OCI-LY7 (cell line): ENCODE data around the gene GDNF. TPM values are rescaled to one million over a fixed set of nuclear protein-coding genes. Genes with fewer than 3 reads are reported as not detected.

ENCODE experiments used
- BruUV-seq: library from RNA; stranded (reverse); fragments of 400-500 nt; replicated peaks from 2 replicates; lab custom pipeline; 2021; lab: Mats Ljungman, UMichigan
- CTCF ChIA-PET: fragments of 300-600 bp; sonication (Branson Sonifier 250); formaldehyde crosslinking; loops from one replicate; lab custom pipeline; 2022; ENCODE audit warnings: antibody characterized with exemption; ENCODE audit not compliant: unreplicated experiment; lab: Charles Lee
- POLR2A ChIA-PET: fragments of 300-600 bp; sonication (Branson Sonifier 250); formaldehyde crosslinking; loops from one replicate; lab custom pipeline; 2022; ENCODE audit warnings: antibody characterized with exemption; lab: Charles Lee
- DNase-seq: peaks from one replicate; pipeline ENCODE4 v3.0.0-alpha.2; 2015; ENCODE audit warnings: low spot score
- H2AFZ ChIP-seq: fragments of 200-600 bp; sonication (generic), shearing (Covaris generic); 2 replicates; pipeline ENCODE4 v1.6.1; 2014; ENCODE audit warnings: mild to moderate bottlenecking, antibody characterized with exemption, low read length, moderate library complexity
- H3K27ac ChIP-seq: fragments of 200-600 bp; sonication (generic); 2 replicates; pipeline ENCODE4 v1.5.1; 2014; ENCODE audit warnings: mixed run types, low read depth, mild to moderate bottlenecking, moderate library complexity, low read length, inconsistent platforms; ENCODE audit not compliant: poor library complexity, severe bottlenecking
- H3K36me3 ChIP-seq: fragments of 200-600 bp; sonication (generic); 2 replicates; pipeline ENCODE4 v1.6.1; 2014; ENCODE audit warnings: mild to moderate bottlenecking, antibody characterized with exemption, low read length, moderate library complexity, mixed read lengths; ENCODE audit not compliant: insufficient read depth
- H3K4me1 ChIP-seq: fragments of 200-600 bp; sonication (generic); 2 replicates; pipeline ENCODE4 v1.5.1; 2014; ENCODE audit warnings: mild to moderate bottlenecking, low read length; ENCODE audit not compliant: insufficient read depth, poor library complexity, severe bottlenecking
- H3K4me2 ChIP-seq: fragments of 200-600 bp; sonication (generic); 2 replicates; pipeline ENCODE4 v1.6.1; 2014; ENCODE audit warnings: mild to moderate bottlenecking, low read length
- H3K4me3 ChIP-seq: fragments of 200-600 bp; sonication (generic); 2 replicates; pipeline ENCODE4 v1.5.1; 2014; ENCODE audit warnings: mild to moderate bottlenecking, low read depth, low read length; ENCODE audit not compliant: poor library complexity, severe bottlenecking
- H3K79me2 ChIP-seq: fragments of 200-600 bp; sonication (generic); 2 replicates; pipeline ENCODE4 v1.6.1; 2016; ENCODE audit warnings: low read depth, mild to moderate bottlenecking, low read length, moderate library complexity, mixed read lengths; ENCODE audit not compliant: insufficient read depth
- H3K9me2 ChIP-seq: fragments of 200-600 bp; sonication (generic); 2 replicates; pipeline ENCODE4 v1.6.1; 2016; ENCODE audit warnings: mild to moderate bottlenecking, low read length, mixed read lengths; ENCODE audit not compliant: insufficient read depth
- H3K9me3 ChIP-seq: fragments of 200-600 bp; sonication (generic); 2 replicates; pipeline ENCODE4 v1.6.1; 2014; ENCODE audit warnings: mild to moderate bottlenecking, mixed run types, low read length, mixed read lengths
- H4K20me1 ChIP-seq: fragments of 200-600 bp; sonication (generic); 2 replicates; pipeline ENCODE4 v1.6.1; 2014; ENCODE audit warnings: mild to moderate bottlenecking, antibody characterized with exemption, low read length, moderate library complexity, mixed read lengths; ENCODE audit not compliant: insufficient read depth
- EZH2phosphoT487 ChIP-seq: fragments of 200-600 bp; sonication (generic); IDR thresholded peaks from 2 replicates; pipeline ENCODE4 v1.6.1; 2018; ENCODE audit warnings: low read depth, borderline replicate concordance, mild to moderate bottlenecking, mixed run types, antibody characterized with exemption, low read length, moderate library complexity, mixed read lengths
- intact Hi-C: fragments of 100-400 bp; cut with micrococcal nuclease; formaldehyde crosslinking; loops from one replicate; pipeline ENCODE4 v1.10.0; 2022; ENCODE audit not compliant: unreplicated experiment
- total RNA-seq, 2 experiments: library from RNA; depleted of rRNA in 1 of 2; stranded (reverse); fragments of >200 nt in 1 of 2; shearing (Covaris generic) in 1 of 2; gene quantifications; 2 replicates each; pipeline ENCODE4 v1.2.3, GENCODE V29; 2014 to 2022
- TF ChIP-seq, protein P1 (sequence below): fragments of 200-600 bp; sonication (generic); conservative IDR thresholded peaks from 2 replicates; pipeline ENCODE4 v1.5.1; 2014; ENCODE audit warnings: mild to moderate bottlenecking, antibody characterized with exemption, low read length, moderate library complexity, mixed read lengths

Gene GDNF
- total RNA-seq, 2 experiments from 2014 or later = 0.03 TPM; not detected in 1

DNA sequence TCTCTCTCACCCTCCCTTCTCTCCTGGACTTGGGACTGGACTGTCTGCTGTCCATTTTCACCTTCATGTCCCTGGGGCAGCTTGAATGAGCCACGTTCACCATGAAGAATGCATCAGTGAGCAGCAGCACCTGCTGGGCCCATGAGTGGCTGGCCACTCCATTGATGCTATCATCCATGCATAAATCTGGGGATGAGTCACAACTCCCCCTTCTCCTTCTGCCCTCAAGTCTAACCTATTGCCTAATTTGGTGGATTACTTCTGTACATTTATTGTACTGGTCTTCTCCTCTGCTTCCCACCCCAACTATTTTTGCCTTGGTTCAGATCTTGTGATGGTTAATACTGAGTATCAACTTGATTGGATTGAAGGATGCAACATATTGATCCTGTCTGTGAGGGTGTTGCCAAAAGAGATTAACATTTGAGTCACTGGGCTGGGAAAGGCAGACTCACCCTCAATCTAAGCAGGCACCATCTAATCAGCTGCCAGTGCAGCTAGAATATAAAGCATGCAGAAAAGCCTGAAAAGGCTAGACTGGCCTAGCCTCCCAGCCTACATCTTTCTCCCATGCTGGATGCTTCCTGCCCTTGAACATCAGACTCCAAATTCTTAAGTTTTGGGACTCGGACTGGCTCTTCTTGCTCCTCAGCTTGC is 46.7 kb downstream of the GDNF start:
- no peak for DNase-seq
- Histone ChIP-seq H3K4me1 (no peaks in the 10 kb centered on the region), H2AFZ (no peak overlapping the region), H3K9me3 (no peaks in the 10 kb centered on the region), H3K9me2 (no peaks in the 10 kb centered on the region), H3K36me3 (no peaks in the 10 kb centered on the region), H4K20me1 (no peaks in the 10 kb centered on the region), H3K4me2 (no peak overlapping the region), H3K79me2 (no peaks in the 10 kb centered on the region), H3K27ac (no peak overlapping the region), H3K4me3 (no peak overlapping the region)
- CTCF ChIA-PET = no interaction called here
- TF ChIP-seq, protein P1, sequence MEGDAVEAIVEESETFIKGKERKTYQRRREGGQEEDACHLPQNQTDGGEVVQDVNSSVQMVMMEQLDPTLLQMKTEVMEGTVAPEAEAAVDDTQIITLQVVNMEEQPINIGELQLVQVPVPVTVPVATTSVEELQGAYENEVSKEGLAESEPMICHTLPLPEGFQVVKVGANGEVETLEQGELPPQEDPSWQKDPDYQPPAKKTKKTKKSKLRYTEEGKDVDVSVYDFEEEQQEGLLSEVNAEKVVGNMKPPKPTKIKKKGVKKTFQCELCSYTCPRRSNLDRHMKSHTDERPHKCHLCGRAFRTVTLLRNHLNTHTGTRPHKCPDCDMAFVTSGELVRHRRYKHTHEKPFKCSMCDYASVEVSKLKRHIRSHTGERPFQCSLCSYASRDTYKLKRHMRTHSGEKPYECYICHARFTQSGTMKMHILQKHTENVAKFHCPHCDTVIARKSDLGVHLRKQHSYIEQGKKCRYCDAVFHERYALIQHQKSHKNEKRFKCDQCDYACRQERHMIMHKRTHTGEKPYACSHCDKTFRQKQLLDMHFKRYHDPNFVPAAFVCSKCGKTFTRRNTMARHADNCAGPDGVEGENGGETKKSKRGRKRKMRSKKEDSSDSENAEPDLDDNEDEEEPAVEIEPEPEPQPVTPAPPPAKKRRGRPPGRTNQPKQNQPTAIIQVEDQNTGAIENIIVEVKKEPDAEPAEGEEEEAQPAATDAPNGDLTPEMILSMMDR = no peak
- no peak for TF ChIP-seq EZH2phosphoT487
- POLR2A ChIA-PET = no interaction called here
- no TSS peak for BruUV-seq
- intact Hi-C loops = no loop called here

DNA sequence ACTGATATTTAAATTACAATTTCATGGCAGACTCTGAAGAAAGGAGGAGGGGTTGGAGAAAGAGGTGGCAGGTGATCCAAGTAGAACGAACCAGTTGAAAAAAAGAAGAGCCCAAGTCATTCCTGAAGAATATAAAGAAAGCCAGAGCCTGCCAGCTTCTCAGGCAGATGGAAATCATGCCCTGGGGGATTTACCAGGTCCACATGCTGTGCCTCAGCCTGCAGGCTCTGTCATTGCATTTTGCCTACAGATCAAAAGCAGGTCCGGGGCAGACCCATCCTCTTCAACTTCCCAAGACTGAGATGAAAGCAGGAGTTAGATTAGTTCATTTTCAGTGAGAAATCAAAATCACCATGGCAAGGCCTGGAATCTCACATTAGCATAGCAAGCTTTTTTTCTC is 48.5 kb downstream of the GDNF start:
- Histone ChIP-seq H3K36me3 (no peaks in the 10 kb centered on the region), H2AFZ (no peak overlapping the region), H3K4me1 (no peaks in the 10 kb centered on the region), H3K9me2 (no peaks in the 10 kb centered on the region), H3K4me3 (no peak overlapping the region), H4K20me1 (no peaks in the 10 kb centered on the region), H3K79me2 (no peaks in the 10 kb centered on the region), H3K27ac (no peak overlapping the region), H3K9me3 (no peaks in the 10 kb centered on the region), H3K4me2 (no peak overlapping the region)
- intact Hi-C loops = no loop called here
- ChIA-PET POLR2A (no interaction called here), CTCF (no interaction called here)
- TF ChIP-seq, protein P1 = no peak
- no peak for TF ChIP-seq EZH2phosphoT487
- DNase-seq = no peak
- BruUV-seq = no TSS peak

DNA sequence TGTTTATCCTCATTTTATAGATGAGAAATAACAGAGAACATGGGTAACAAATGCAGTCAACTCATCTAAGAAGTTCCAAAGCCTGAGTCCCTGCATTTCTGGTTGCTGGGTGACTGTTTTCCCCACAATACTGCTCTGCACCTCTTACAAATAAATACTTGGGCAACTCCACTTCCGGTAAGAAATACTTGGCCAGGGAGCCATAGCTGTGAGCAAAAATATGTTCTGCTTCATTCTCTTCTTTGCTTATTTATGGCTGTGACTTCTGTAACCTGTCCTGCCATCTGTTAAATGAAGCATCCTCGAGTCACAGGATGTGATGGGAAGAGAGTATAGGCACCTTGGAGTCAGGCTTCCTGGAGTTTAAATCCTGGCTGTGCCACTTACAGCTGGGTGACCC is 49.9 kb downstream of the GDNF start:
- POLR2A ChIA-PET = no interaction called here
- no peaks in the 10 kb centered on the region for H3K9me2 ChIP-seq
- H2AFZ ChIP-seq = no peak overlapping the region
- no peaks in the 10 kb centered on the region for H4K20me1 ChIP-seq
- no TSS peak for BruUV-seq
- no peaks in the 10 kb centered on the region for H3K4me1 ChIP-seq
- H3K4me3 ChIP-seq = no peak overlapping the region
- H3K36me3 ChIP-seq = no peaks in the 10 kb centered on the region
- no peak overlapping the region for H3K4me2 ChIP-seq
- no peak for TF ChIP-seq EZH2phosphoT487
- TF ChIP-seq, protein P1 = no peak
- no peaks in the 10 kb centered on the region for H3K79me2 ChIP-seq
- intact Hi-C loops = no loop called here
- CTCF ChIA-PET = no interaction called here
- DNase-seq = no peak
- no peak overlapping the region for H3K27ac ChIP-seq
- no peaks in the 10 kb centered on the region for H3K9me3 ChIP-seq
